Measurements from ENCODE around the gene PRKCE. TPM values are rescaled to one million over a fixed set of nuclear protein-coding genes. Genes with fewer than 3 reads are reported as not detected.

Gene PRKCE
- total RNA-seq, 1 experiment from 2014 or later = 14.8 TPM

GRCh38 chr2:45979065-45979464 is 327.6 kb downstream of the PRKCE start (continued):
- TF ChIP-seq ELF1 (IDR thresholded peaks at IDR 0.05; ENCODE audit: borderline replicate concordance, low read depth) (no peak), EGR1 (IDR thresholded peaks at IDR 0.05; ENCODE audit: low read depth) (no peak), REST (IDR thresholded peaks at IDR 0.05; ENCODE audit: low read depth) (no peak)

- Histone ChIP-seq H3K9me2 (ENCODE audit: insufficient read depth) (no peaks in the 10 kb centered on the region), H3K9me3 (ENCODE audit: control insufficient read depth in 1 of 2, insufficient read depth in 1 of 2, low read depth in 1 of 2, low read length in 2 of 2) (no peaks in the 10 kb centered on the region), H2AFZ (ENCODE audit: low read depth, low read length, poor library complexity, severe bottlenecking) (no peak overlapping the region), H3K9ac (ENCODE audit: low read length) (no peak overlapping the region), H3K79me2 (ENCODE audit: insufficient read depth, low read length) (no peaks in the 10 kb centered on the region), H3K27me3 (ENCODE audit: insufficient read depth, low read length) (no peaks in the 10 kb centered on the region), H3K4me2 (ENCODE audit: low read length) (no peak overlapping the region), H4K20me1 (ENCODE audit: insufficient read depth) (no peaks in the 10 kb centered on the region), H3K36me3 (ENCODE audit: control insufficient read depth in 1 of 2, insufficient read depth in 2 of 2, low read length in 2 of 2) (no peaks in the 10 kb centered on the region), H3K27ac (ENCODE audit: low read depth, low read length) (no peak overlapping the region), H3K4me3 (replicated peaks in 1 of 2; ENCODE audit: low read depth in 1 of 2, low read length in 2 of 2) (no peak overlapping the region), H3K4me1 (ENCODE audit: control insufficient read depth in 1 of 2, insufficient read depth in 2 of 2, low read length in 2 of 2) (no peaks in the 10 kb centered on the region)
- CTCF ChIA-PET = interaction anchor here (1.0 to 1.1 kb wide), 2 partner anchors 12 to 25 kb away, joined by 3 read pairs; no protein-coding TSS in a partner anchor
- POLR2A ChIA-PET = no interaction called here
- TF ChIP-seq POLR2AphosphoS5 (IDR thresholded peaks at IDR 0.05; ENCODE audit: low read depth, low read length) = no peak
- no peak for TF ChIP-seq ZBTB33 (IDR thresholded peaks at IDR 0.05; ENCODE audit: extremely low read depth, insufficient replicate concordance, low read length)
- no peak for TF ChIP-seq JUND (IDR thresholded peaks at IDR 0.05)
- TF ChIP-seq YY1 (IDR thresholded peaks at IDR 0.05; ENCODE audit: extremely low read depth, insufficient replicate concordance, low read depth, low read length) = no peak
- TF ChIP-seq TCF7L2 (IDR thresholded peaks at IDR 0.05; ENCODE audit: borderline replicate concordance, extremely low read depth, insufficient read depth, insufficient read length) = no peak
- no peak for TF ChIP-seq CBX3 (IDR thresholded peaks at IDR 0.05; ENCODE audit: low read depth)
- no peak for TF ChIP-seq FOSL1 (IDR thresholded peaks at IDR 0.05; ENCODE audit: low read depth)
- no peak for TF ChIP-seq EZH2phosphoT487 (IDR thresholded peaks at IDR 0.05; ENCODE audit: borderline replicate concordance)
- no peak for TF ChIP-seq ZNF274 (IDR thresholded peaks at IDR 0.05; ENCODE audit: low read depth, low read length)
- DNase-seq (ENCODE audit: low read depth, low spot score) = no peak
- intact Hi-C loops (cut with micrococcal nuclease) = no loop called here
- ATAC-seq = no peak
- RAD21 ChIA-PET (ENCODE audit: low non-redundant PET in 1 of 2, low total read pairs in 2 of 2, uncharacterized antibody in 2 of 2, unreplicated experiment in 2 of 2) = no interaction called here
- BruUV-seq (replicated peaks) = no TSS peak
Observed at GRCh38 chr2:45980161-45980865, 328.8 kb downstream of the PRKCE start.
